ENCODE data around the gene SKIDA1. TPM values are rescaled to one million over a fixed set of nuclear protein-coding genes. Genes with fewer than 3 reads are reported as not detected.
A peak's percentile ranks its signal among the peaks of the same experiment; 100 is the strongest.

The SKIDA1 gene
- total RNA-seq, 1 donor from 2014 or later, result 0.05 TPM

- Mint-ChIP-seq H3K4me3 (peak overlapping the region; percentile 88), H3K36me3 (ENCODE audit: low read depth) (peaks cover 11% of the 10 kb centered on the region), H3K4me1 (ENCODE audit: low read depth) (peaks cover 47% of the 10 kb centered on the region), H3K27ac (no peak overlapping the region), H3K9me3 (no peaks in the 10 kb centered on the region), H3K27me3 (ENCODE audit: insufficient read depth) (peaks cover 58% of the 10 kb centered on the region)
- intact Hi-C loops (cut with micrococcal nuclease), result loop anchor here (2.0 to 5.0 kb wide), 5 partner anchors 213 to 1578 kb away; partner anchors contain the start of gene MSRB2
- DNase-seq (ENCODE audit: low spot score), result no peak
Measured at GRCh38 chr10:21519397-21519933, 6.0 kb downstream of the SKIDA1 start.

GRCh38 chr10:21518641-21519396 is 6.7 kb downstream of the SKIDA1 start:
- peaks cover 11% of the 10 kb centered on the region for H3K36me3 Mint-ChIP-seq (ENCODE audit: low read depth)

GRCh38 chr10:21518149-21518640 is 7.3 kb downstream of the SKIDA1 start:
- intact Hi-C loops (cut with micrococcal nuclease), result loop anchor here (1.0 to 5.0 kb wide), 6 partner anchors 214 to 1579 kb away; partner anchors contain the start of gene MSRB2
- Mint-ChIP-seq H3K36me3 (ENCODE audit: low read depth) (peaks cover 7% of the 10 kb centered on the region), H3K27me3 (ENCODE audit: insufficient read depth) (peaks cover 65% of the 10 kb centered on the region), H3K4me3 (peak overlapping the region; percentile 88), H3K4me1 (ENCODE audit: low read depth) (peaks cover 47% of the 10 kb centered on the region), H3K27ac (peak overlapping the region; percentile 49), H3K9me3 (no peaks in the 10 kb centered on the region)
- DNase-seq (ENCODE audit: low spot score), result no peak

More at GRCh38 chr10:21518641-21519396, 6.7 kb downstream of the SKIDA1 start:
- intact Hi-C loops (cut with micrococcal nuclease), result loop anchor here (1.0 to 5.0 kb wide), 6 partner anchors 213 to 1578 kb away; partner anchors contain the start of gene MSRB2
- Mint-ChIP-seq H3K4me1 (ENCODE audit: low read depth) (peaks cover 47% of the 10 kb centered on the region), H3K9me3 (no peaks in the 10 kb centered on the region), H3K27me3 (ENCODE audit: insufficient read depth) (peaks cover 64% of the 10 kb centered on the region), H3K27ac (no peak overlapping the region), H3K4me3 (peak overlapping the region; percentile 88)
- no peak for DNase-seq (ENCODE audit: low spot score)

- peaks cover 7% of the 10 kb centered on the region for H3K36me3 Mint-ChIP-seq (ENCODE audit: low read depth)
- H3K4me3 Mint-ChIP-seq, result peak overlapping the region; percentile 88
- DNase-seq (ENCODE audit: low spot score), result peak; percentile 25
- intact Hi-C loops (cut with micrococcal nuclease), result loop anchor here (1.0 to 5.0 kb wide), 8 partner anchors 8 to 1580 kb away; partner anchors contain the start of genes MSRB2 and SKIDA1
- H3K27me3 Mint-ChIP-seq (ENCODE audit: insufficient read depth), result peaks cover 73% of the 10 kb centered on the region
- H3K9me3 Mint-ChIP-seq, result no peaks in the 10 kb centered on the region
- H3K27ac Mint-ChIP-seq, result peak overlapping the region; percentile 49
- H3K4me1 Mint-ChIP-seq (ENCODE audit: low read depth), result peaks cover 47% of the 10 kb centered on the region
Measured at GRCh38 chr10:21517134-21518031, 8.1 kb downstream of the SKIDA1 start.

- DNase-seq (ENCODE audit: low spot score), result peak; percentile 45
- intact Hi-C loops (cut with micrococcal nuclease), result loop anchor here (1.0 to 5.0 kb wide), 6 partner anchors 9 to 1581 kb away; partner anchors contain the start of genes MSRB2 and SKIDA1
- H3K4me3 Mint-ChIP-seq, result peak overlapping the region; percentile 79
- peaks cover 47% of the 10 kb centered on the region for H3K4me1 Mint-ChIP-seq (ENCODE audit: low read depth)
- H3K27ac Mint-ChIP-seq, result no peak overlapping the region
- no peaks in the 10 kb centered on the region for H3K9me3 Mint-ChIP-seq
- H3K36me3 Mint-ChIP-seq (ENCODE audit: low read depth), result peaks cover 7% of the 10 kb centered on the region
- H3K27me3 Mint-ChIP-seq (ENCODE audit: insufficient read depth), result peaks cover 79% of the 10 kb centered on the region
Measured at GRCh38 chr10:21516242-21517131, 9.0 kb downstream of the SKIDA1 start.

GRCh38 chr10:21515361-21516241 is 9.9 kb downstream of the SKIDA1 start:
- H3K27me3 Mint-ChIP-seq (ENCODE audit: insufficient read depth), result peaks cover 86% of the 10 kb centered on the region
- H3K9me3 Mint-ChIP-seq, result no peaks in the 10 kb centered on the region
- H3K36me3 Mint-ChIP-seq (ENCODE audit: low read depth), result peaks cover 7% of the 10 kb centered on the region
- no peak overlapping the region for H3K27ac Mint-ChIP-seq
- peaks cover 41% of the 10 kb centered on the region for H3K4me1 Mint-ChIP-seq (ENCODE audit: low read depth)
- intact Hi-C loops (cut with micrococcal nuclease), result loop anchor here (5.0 kb wide), 4 partner anchors 217 to 1582 kb away; partner anchors contain the start of gene MSRB2
- DNase-seq (ENCODE audit: low spot score), result no peak
- H3K4me3 Mint-ChIP-seq, result peak overlapping the region; percentile 66

GRCh38 chr10:21514818-21515351 is 10.6 kb downstream of the SKIDA1 start:
- peaks cover 7% of the 10 kb centered on the region for H3K36me3 Mint-ChIP-seq (ENCODE audit: low read depth)
- DNase-seq (ENCODE audit: low spot score), result no peak
- H3K27me3 Mint-ChIP-seq (ENCODE audit: insufficient read depth), result peaks cover 83% of the 10 kb centered on the region
- intact Hi-C loops (cut with micrococcal nuclease), result loop anchor here (5.0 kb wide), 4 partner anchors 217 to 1582 kb away; partner anchors contain the start of gene MSRB2
- no peak overlapping the region for H3K27ac Mint-ChIP-seq
- H3K4me1 Mint-ChIP-seq (ENCODE audit: low read depth), result peaks cover 34% of the 10 kb centered on the region
- no peaks in the 10 kb centered on the region for H3K9me3 Mint-ChIP-seq
- H3K4me3 Mint-ChIP-seq, result no peak overlapping the region

- no peak overlapping the region for H3K4me3 Mint-ChIP-seq
- no peak overlapping the region for H3K27ac Mint-ChIP-seq
- peaks cover 28% of the 10 kb centered on the region for H3K4me1 Mint-ChIP-seq (ENCODE audit: low read depth)
- intact Hi-C loops (cut with micrococcal nuclease), result no loop called here
- H3K36me3 Mint-ChIP-seq (ENCODE audit: low read depth), result peaks cover 7% of the 10 kb centered on the region
- DNase-seq (ENCODE audit: low spot score), result no peak
- no peaks in the 10 kb centered on the region for H3K9me3 Mint-ChIP-seq
- H3K27me3 Mint-ChIP-seq (ENCODE audit: insufficient read depth), result peaks cover 78% of the 10 kb centered on the region
Measured at GRCh38 chr10:21514129-21514817, 11.2 kb downstream of the SKIDA1 start.

GRCh38 chr10:21513405-21513788 is 12.1 kb downstream of the SKIDA1 start:
- no peak for DNase-seq (ENCODE audit: low spot score)
- intact Hi-C loops (cut with micrococcal nuclease), result no loop called here
- peaks cover 75% of the 10 kb centered on the region for H3K27me3 Mint-ChIP-seq (ENCODE audit: insufficient read depth)
- H3K4me1 Mint-ChIP-seq (ENCODE audit: low read depth), result peaks cover 19% of the 10 kb centered on the region
- no peak overlapping the region for H3K27ac Mint-ChIP-seq
- no peak overlapping the region for H3K4me3 Mint-ChIP-seq
- peaks cover 7% of the 10 kb centered on the region for H3K36me3 Mint-ChIP-seq (ENCODE audit: low read depth)
- no peaks in the 10 kb centered on the region for H3K9me3 Mint-ChIP-seq

GRCh38 chr10:21512573-21513404 is 12.7 kb downstream of the SKIDA1 start:
- H3K36me3 Mint-ChIP-seq (ENCODE audit: low read depth), result peaks cover 2% of the 10 kb centered on the region
- H3K27me3 Mint-ChIP-seq (ENCODE audit: insufficient read depth), result peaks cover 70% of the 10 kb centered on the region
- H3K9me3 Mint-ChIP-seq, result no peaks in the 10 kb centered on the region
- H3K4me1 Mint-ChIP-seq (ENCODE audit: low read depth), result peaks cover 13% of the 10 kb centered on the region
- no peak overlapping the region for H3K27ac Mint-ChIP-seq
- intact Hi-C loops (cut with micrococcal nuclease), result no loop called here
- DNase-seq (ENCODE audit: low spot score), result no peak
- H3K4me3 Mint-ChIP-seq, result no peak overlapping the region
